Epithelial cell of proximal tubule (primary cell): ENCODE data around the gene CRYGN. TPM values are rescaled to one million over a fixed set of nuclear protein-coding genes. Genes with fewer than 3 reads are reported as not detected.

Source experiments
- DNase-seq: peaks from one replicate; pipeline ENCODE4 v3.0.0-alpha.2; 2011; ENCODE audit warnings: low read depth
- H3K4me3 ChIP-seq: 2 replicates; pipeline ENCODE4 v1.5.1; 2011; ENCODE audit warnings: low read depth, mild to moderate bottlenecking, low read length
- CTCF ChIP-seq: conservative IDR thresholded peaks from 2 replicates; pipeline ENCODE4 v1.5.1; 2012; ENCODE audit warnings: low read depth, mild to moderate bottlenecking, low read length
- total RNA-seq: library from RNA; depleted of rRNA; stranded (reverse); fragments of >200 nt; gene quantifications from 2 replicates; pipeline ENCODE4 v1.2.3, GENCODE V29; 2015

The CRYGN gene
- total RNA-seq, 1 donor from 2014 or later = not detected

- no peak overlapping the region for H3K4me3 ChIP-seq
- no peak for TF ChIP-seq CTCF
- DNase-seq = no peak
Measured at GRCh38 chr7:151396328-151396970, 43.5 kb downstream of the CRYGN start.

GRCh38 chr7:151395036-151395367 lies 44.9 kb downstream of the CRYGN start:
- H3K4me3 ChIP-seq = no peak overlapping the region
- DNase-seq = no peak
- no peak for TF ChIP-seq CTCF

- no peak for TF ChIP-seq CTCF
- H3K4me3 ChIP-seq = no peak overlapping the region
- DNase-seq = no peak
Measured at GRCh38 chr7:151394076-151395035, 45.6 kb downstream of the CRYGN start.

- no peak for TF ChIP-seq CTCF
- DNase-seq = no peak
- H3K4me3 ChIP-seq = no peak overlapping the region
Measured at GRCh38 chr7:151393031-151393977, 46.6 kb downstream of the CRYGN start.

- TF ChIP-seq CTCF = no peak
- no peak for DNase-seq
- no peak overlapping the region for H3K4me3 ChIP-seq
Measured at GRCh38 chr7:151392426-151392825, 47.5 kb downstream of the CRYGN start.

- DNase-seq = no peak
- H3K4me3 ChIP-seq = no peak overlapping the region
- TF ChIP-seq CTCF = no peak
Measured at GRCh38 chr7:151392002-151392401, 47.9 kb downstream of the CRYGN start.
